Measurements from ENCODE around the gene MAGEB17.

MAGEB17 gene

GRCh38 chrX:16188687-16189086 lies 21.4 kb downstream of the MAGEB17 start:
- Histone ChIP-seq H3K4me3 (ENCODE audit: low read length) (no peak overlapping the region), H4K20me1 (ENCODE audit: control insufficient read depth, insufficient read depth, low read depth, low read length) (no peaks in the 10 kb centered on the region), H3K27ac (ENCODE audit: low read depth, low read length) (no peak overlapping the region), H3F3A (ENCODE audit: control insufficient read depth, insufficient read depth) (no peaks in the 10 kb centered on the region), H3K4me1 (ENCODE audit: control insufficient read depth, low read length) (no peaks in the 10 kb centered on the region), H3K27me3 (ENCODE audit: control insufficient read depth, low read length) (no peaks in the 10 kb centered on the region), H3K4me2 (ENCODE audit: low read length) (no peak overlapping the region), H3K9me3 (ENCODE audit: control insufficient read depth, insufficient read depth, low read length) (no peaks in the 10 kb centered on the region), H3K36me3 (ENCODE audit: control insufficient read depth, low read length) (no peaks in the 10 kb centered on the region), H3K9me2 (replicated peaks; ENCODE audit: control insufficient read depth, low read length) (no peaks in the 10 kb centered on the region), H3K79me2 (ENCODE audit: control insufficient read depth, low read length) (no peaks in the 10 kb centered on the region)
- TF ChIP-seq EZH2phosphoT487 (IDR thresholded peaks at IDR 0.05; ENCODE audit: borderline replicate concordance, low read length) = no peak
- TF ChIP-seq CTCF (IDR thresholded peaks at IDR 0.05; ENCODE audit: low read depth, low read length, poor library complexity, severe bottlenecking) = no peak

- Histone ChIP-seq H3K27ac (ENCODE audit: low read depth, low read length) (no peak overlapping the region), H3K36me3 (ENCODE audit: control insufficient read depth, low read length) (no peaks in the 10 kb centered on the region), H3K4me2 (ENCODE audit: low read length) (no peak overlapping the region), H3K4me1 (ENCODE audit: control insufficient read depth, low read length) (no peaks in the 10 kb centered on the region), H3F3A (ENCODE audit: control insufficient read depth, insufficient read depth) (no peaks in the 10 kb centered on the region), H3K9me3 (ENCODE audit: control insufficient read depth, insufficient read depth, low read length) (no peaks in the 10 kb centered on the region), H3K79me2 (ENCODE audit: control insufficient read depth, low read length) (no peaks in the 10 kb centered on the region), H4K20me1 (ENCODE audit: control insufficient read depth, insufficient read depth, low read depth, low read length) (no peaks in the 10 kb centered on the region), H3K9me2 (replicated peaks; ENCODE audit: control insufficient read depth, low read length) (no peaks in the 10 kb centered on the region), H3K27me3 (ENCODE audit: control insufficient read depth, low read length) (no peaks in the 10 kb centered on the region), H3K4me3 (ENCODE audit: low read length) (no peak overlapping the region)
- TF ChIP-seq CTCF (IDR thresholded peaks at IDR 0.05; ENCODE audit: low read depth, low read length, poor library complexity, severe bottlenecking) = no peak
- no peak for TF ChIP-seq EZH2phosphoT487 (IDR thresholded peaks at IDR 0.05; ENCODE audit: borderline replicate concordance, low read length)
Observed at GRCh38 chrX:16191605-16192004, 24.3 kb downstream of the MAGEB17 start.

GRCh38 chrX:16196829-16197228 lies 29.5 kb downstream of the MAGEB17 start:
- Histone ChIP-seq H3K4me1 (ENCODE audit: control insufficient read depth, low read length) (no peaks in the 10 kb centered on the region), H3K27me3 (ENCODE audit: control insufficient read depth, low read length) (no peaks in the 10 kb centered on the region), H3K9me3 (ENCODE audit: control insufficient read depth, insufficient read depth, low read length) (no peaks in the 10 kb centered on the region), H3K4me3 (ENCODE audit: low read length) (no peak overlapping the region), H3K36me3 (ENCODE audit: control insufficient read depth, low read length) (no peaks in the 10 kb centered on the region), H3K27ac (ENCODE audit: low read depth, low read length) (no peak overlapping the region), H3K4me2 (ENCODE audit: low read length) (no peak overlapping the region), H3F3A (ENCODE audit: control insufficient read depth, insufficient read depth) (no peaks in the 10 kb centered on the region), H4K20me1 (ENCODE audit: control insufficient read depth, insufficient read depth, low read depth, low read length) (no peaks in the 10 kb centered on the region), H3K79me2 (ENCODE audit: control insufficient read depth, low read length) (no peaks in the 10 kb centered on the region), H3K9me2 (replicated peaks; ENCODE audit: control insufficient read depth, low read length) (no peaks in the 10 kb centered on the region)
- TF ChIP-seq CTCF (IDR thresholded peaks at IDR 0.05; ENCODE audit: low read depth, low read length, poor library complexity, severe bottlenecking) = no peak
- TF ChIP-seq EZH2phosphoT487 (IDR thresholded peaks at IDR 0.05; ENCODE audit: borderline replicate concordance, low read length) = no peak

DNA sequence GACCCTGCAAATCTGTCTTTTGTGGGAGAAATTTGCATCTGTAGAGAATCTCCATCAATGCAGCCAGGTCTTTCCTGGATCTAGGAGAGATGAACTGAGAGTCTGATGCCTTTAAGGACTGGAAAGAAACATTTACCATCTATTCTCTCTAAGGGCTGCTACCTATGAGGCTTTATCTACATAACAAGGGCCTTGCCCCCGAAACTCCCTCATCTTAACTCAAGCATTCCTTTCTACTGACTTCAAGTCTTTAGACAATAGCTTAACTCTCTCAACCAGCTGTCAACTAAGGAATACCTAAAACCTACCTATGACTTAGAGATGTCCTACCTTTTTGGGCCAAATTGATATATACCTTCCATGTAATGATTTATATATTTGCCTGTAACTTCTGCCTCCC lies 32.1 kb downstream of the MAGEB17 start:
- Histone ChIP-seq H3K9me3 (ENCODE audit: control insufficient read depth, insufficient read depth, low read length) (no peaks in the 10 kb centered on the region), H4K20me1 (ENCODE audit: control insufficient read depth, insufficient read depth, low read depth, low read length) (no peaks in the 10 kb centered on the region), H3K9me2 (replicated peaks; ENCODE audit: control insufficient read depth, low read length) (no peaks in the 10 kb centered on the region), H3K4me1 (ENCODE audit: control insufficient read depth, low read length) (no peaks in the 10 kb centered on the region), H3K27ac (ENCODE audit: low read depth, low read length) (no peak overlapping the region), H3K36me3 (ENCODE audit: control insufficient read depth, low read length) (no peaks in the 10 kb centered on the region), H3K4me2 (ENCODE audit: low read length) (no peak overlapping the region), H3F3A (ENCODE audit: control insufficient read depth, insufficient read depth) (no peaks in the 10 kb centered on the region), H3K79me2 (ENCODE audit: control insufficient read depth, low read length) (no peaks in the 10 kb centered on the region), H3K4me3 (ENCODE audit: low read length) (no peak overlapping the region), H3K27me3 (ENCODE audit: control insufficient read depth, low read length) (no peaks in the 10 kb centered on the region)
- TF ChIP-seq CTCF (IDR thresholded peaks at IDR 0.05; ENCODE audit: low read depth, low read length, poor library complexity, severe bottlenecking) = no peak
- no peak for TF ChIP-seq EZH2phosphoT487 (IDR thresholded peaks at IDR 0.05; ENCODE audit: borderline replicate concordance, low read length)
